ENCODE measurements around the gene SLC4A8. TPM values are rescaled to one million over a fixed set of nuclear protein-coding genes. Genes with fewer than 3 reads are reported as not detected.

Gene SLC4A8
- total RNA-seq, 1 donor from 2014 or later: 8.3 TPM

- DNase-seq: no peak
- Histone ChIP-seq H3K4me1 (no peaks in the 10 kb centered on the region), H3K36me3 (no peaks in the 10 kb centered on the region), H3K4me3 (no peak overlapping the region), H3K9me3 (no peaks in the 10 kb centered on the region), H3K27ac (no peak overlapping the region), H3K27me3 (ENCODE audit: low read depth) (peaks cover 20% of the 10 kb centered on the region)
- no peak for TF ChIP-seq CTCF (IDR thresholded peaks at IDR 0.05)
- intact Hi-C loops (cut with DNase I): loop anchor here (5.0 kb wide), 1 partner anchor 112 kb away; the partner anchor contains the start of gene SLC4A8
- no peak for ATAC-seq
These were observed 109.8 kb downstream of the SLC4A8 start for GRCh38 chr12:51534216-51535074.

- no peak overlapping the region for H3K4me3 ChIP-seq
- H3K27me3 ChIP-seq (ENCODE audit: low read depth): peaks cover 20% of the 10 kb centered on the region
- intact Hi-C loops (cut with DNase I): no loop called here
- H3K36me3 ChIP-seq: no peaks in the 10 kb centered on the region
- H3K9me3 ChIP-seq: no peaks in the 10 kb centered on the region
- H3K4me1 ChIP-seq: no peaks in the 10 kb centered on the region
- TF ChIP-seq CTCF (IDR thresholded peaks at IDR 0.05): no peak
- no peak for ATAC-seq
- DNase-seq: no peak
- no peak overlapping the region for H3K27ac ChIP-seq
These were observed 111.5 kb downstream of the SLC4A8 start for GRCh38 chr12:51536159-51536558.

- ATAC-seq: no peak
- Histone ChIP-seq H3K27ac (no peak overlapping the region), H3K4me1 (no peaks in the 10 kb centered on the region), H3K9me3 (no peaks in the 10 kb centered on the region), H3K36me3 (no peaks in the 10 kb centered on the region), H3K27me3 (ENCODE audit: low read depth) (peaks cover 16% of the 10 kb centered on the region), H3K4me3 (no peak overlapping the region)
- DNase-seq: no peak
- no peak for TF ChIP-seq CTCF (IDR thresholded peaks at IDR 0.05)
- intact Hi-C loops (cut with DNase I): no loop called here
These were observed 113.5 kb downstream of the SLC4A8 start for GRCh38 chr12:51538149-51538548.

GRCh38 chr12:51538599-51538998 is 114.0 kb downstream of the SLC4A8 start:
- intact Hi-C loops (cut with DNase I): no loop called here
- Histone ChIP-seq H3K36me3 (no peaks in the 10 kb centered on the region), H3K4me1 (no peaks in the 10 kb centered on the region), H3K4me3 (no peak overlapping the region), H3K27me3 (ENCODE audit: low read depth) (peaks cover 16% of the 10 kb centered on the region), H3K27ac (no peak overlapping the region), H3K9me3 (no peaks in the 10 kb centered on the region)
- no peak for ATAC-seq
- no peak for DNase-seq
- no peak for TF ChIP-seq CTCF (IDR thresholded peaks at IDR 0.05)

- Histone ChIP-seq H3K9me3 (no peaks in the 10 kb centered on the region), H3K36me3 (no peaks in the 10 kb centered on the region), H3K4me1 (no peaks in the 10 kb centered on the region), H3K4me3 (no peak overlapping the region), H3K27ac (no peak overlapping the region), H3K27me3 (ENCODE audit: low read depth) (peaks cover 9% of the 10 kb centered on the region)
- TF ChIP-seq CTCF (IDR thresholded peaks at IDR 0.05): no peak
- intact Hi-C loops (cut with DNase I): no loop called here
- ATAC-seq (no peak), DNase-seq (no peak)
These were observed 116.4 kb downstream of the SLC4A8 start for GRCh38 chr12:51540996-51541395.

Data from lower lobe of right lung (tissue), 2 donors.